T1000 (cell line): ENCODE measurements around the gene SLC13A3.

Source experiments
- DNase-seq: peaks from one replicate; lab custom pipeline; 2025; ENCODE audit warnings: mixed read lengths; lab: John Stamatoyannopoulos, UW

The SLC13A3 gene

GRCh38 chr20:46605181-46605580, 46.1 kb downstream of the SLC13A3 start:
- DNase-seq = no peak

GRCh38 chr20:46604551-46605133, 46.6 kb downstream of the SLC13A3 start:
- DNase-seq = no peak

- DNase-seq = no peak
Observed at GRCh38 chr20:46602429-46602828, 48.8 kb downstream of the SLC13A3 start.

- DNase-seq = no peak
Observed at GRCh38 chr20:46601603-46602122, 49.6 kb downstream of the SLC13A3 start.

- DNase-seq = no peak
Observed at GRCh38 chr20:46600286-46600752, 50.9 kb downstream of the SLC13A3 start.

DNA sequence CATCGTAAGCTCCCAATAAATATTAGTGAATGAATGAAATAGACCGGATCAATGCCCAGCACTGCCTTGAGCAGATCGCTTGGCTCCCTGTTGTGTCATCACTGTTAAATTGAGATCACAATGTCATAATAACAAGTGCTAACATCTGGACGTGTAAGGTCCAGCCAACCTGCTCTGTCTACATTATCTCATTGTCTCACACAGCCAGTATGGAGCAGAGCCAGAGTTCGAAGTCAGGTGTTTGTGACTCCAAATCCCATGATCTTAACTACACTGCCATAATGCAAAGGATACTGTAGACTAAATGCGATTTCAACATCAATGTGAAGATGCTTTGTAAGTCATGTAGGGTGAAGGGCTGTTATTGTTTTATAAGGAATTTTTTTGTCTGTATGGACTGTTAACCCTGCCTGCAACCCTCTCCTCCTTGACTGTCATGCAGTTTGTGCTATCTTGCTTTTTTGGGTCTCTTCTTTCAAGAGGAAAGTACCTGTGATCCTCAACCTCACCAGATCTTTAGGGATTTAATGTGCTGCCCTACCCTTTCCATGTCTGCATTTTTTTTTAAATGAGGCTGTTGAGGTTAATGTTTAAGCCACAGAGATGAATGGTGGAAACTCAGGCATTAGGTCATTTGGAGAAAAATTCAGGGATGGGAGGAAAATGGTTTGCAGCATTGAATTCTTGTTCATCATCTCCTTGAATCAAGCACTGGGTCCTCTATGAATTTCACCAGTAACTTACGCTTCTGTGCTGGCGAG, 51.9 kb downstream of the SLC13A3 start:
- DNase-seq = no peak

GRCh38 chr20:46595933-46596332, 55.3 kb downstream of the SLC13A3 start:
- no peak for DNase-seq

DNA sequence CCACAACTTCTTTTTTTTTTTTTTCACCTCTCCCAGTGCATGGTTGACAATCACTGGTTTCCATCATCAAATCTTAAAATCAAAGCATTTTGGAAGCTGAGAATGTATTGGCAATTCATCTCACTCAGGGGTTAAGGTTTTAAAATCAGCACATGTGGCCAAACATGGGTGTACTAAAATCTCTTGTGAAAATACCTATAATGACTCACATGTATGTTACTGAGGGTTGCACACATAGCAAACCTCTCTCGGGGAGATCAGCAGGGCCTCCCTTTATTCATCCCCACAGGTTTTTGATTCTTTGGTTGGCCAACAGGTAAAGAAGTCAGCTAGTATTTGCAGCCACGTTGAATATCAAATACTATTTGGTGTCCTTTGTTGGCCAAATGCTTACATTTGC, 56.5 kb downstream of the SLC13A3 start:
- no peak for DNase-seq

DNA sequence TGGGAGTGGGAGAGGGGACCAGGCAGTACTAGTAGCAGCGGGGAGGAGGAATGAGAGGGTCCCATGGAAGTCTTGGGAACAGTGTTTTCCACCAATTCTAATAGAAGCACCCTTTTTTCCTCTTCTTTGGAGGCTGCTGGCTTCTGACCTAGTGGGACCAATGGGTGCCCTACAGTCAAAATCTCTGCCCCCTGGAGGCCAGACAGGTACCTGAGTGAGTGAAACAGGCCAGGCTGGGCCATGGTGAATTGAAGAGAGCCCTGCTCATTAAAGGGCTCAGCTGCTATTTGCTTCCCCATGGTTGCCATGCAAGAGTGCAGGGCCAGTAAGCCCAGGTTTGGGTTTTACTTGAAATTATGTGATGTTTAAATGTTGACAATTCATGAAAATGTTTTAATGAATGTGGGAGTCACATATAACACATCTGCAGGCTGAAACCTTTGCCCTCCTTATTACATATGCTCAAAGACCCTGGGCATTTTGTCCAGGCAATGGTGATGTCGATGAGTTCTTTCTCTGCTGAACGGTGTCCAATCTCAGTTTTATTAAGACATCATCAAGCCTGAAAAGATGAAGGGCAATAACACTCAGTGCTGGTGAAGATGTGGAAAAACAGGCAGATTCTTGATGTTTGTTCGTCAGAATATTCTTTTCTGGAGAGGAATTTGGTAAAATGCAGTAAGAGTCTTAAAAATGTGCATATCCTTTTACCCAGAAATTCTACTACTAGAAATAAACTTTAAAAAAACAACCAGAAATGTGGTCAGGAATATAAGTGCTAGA, 58.5 kb downstream of the SLC13A3 start:
- DNase-seq = no peak

DNA sequence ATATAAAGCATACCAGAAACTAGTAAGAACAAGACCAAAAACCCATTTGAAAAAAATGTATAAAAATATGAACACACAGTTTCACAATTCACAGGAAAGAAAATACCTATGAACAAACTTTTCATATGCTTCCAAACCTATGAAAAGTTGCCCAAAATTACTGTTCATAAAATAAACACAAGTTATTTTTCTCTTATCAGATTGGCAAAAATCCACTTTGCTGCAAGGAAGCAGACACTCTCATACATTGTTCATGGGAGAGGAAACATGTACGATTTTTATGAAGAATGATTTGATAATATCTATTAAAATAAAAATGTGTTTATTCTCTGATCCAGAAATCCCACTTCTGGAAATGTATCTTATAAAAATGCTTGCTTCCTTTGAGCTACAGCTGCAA, 60.8 kb downstream of the SLC13A3 start:
- DNase-seq = no peak

DNA sequence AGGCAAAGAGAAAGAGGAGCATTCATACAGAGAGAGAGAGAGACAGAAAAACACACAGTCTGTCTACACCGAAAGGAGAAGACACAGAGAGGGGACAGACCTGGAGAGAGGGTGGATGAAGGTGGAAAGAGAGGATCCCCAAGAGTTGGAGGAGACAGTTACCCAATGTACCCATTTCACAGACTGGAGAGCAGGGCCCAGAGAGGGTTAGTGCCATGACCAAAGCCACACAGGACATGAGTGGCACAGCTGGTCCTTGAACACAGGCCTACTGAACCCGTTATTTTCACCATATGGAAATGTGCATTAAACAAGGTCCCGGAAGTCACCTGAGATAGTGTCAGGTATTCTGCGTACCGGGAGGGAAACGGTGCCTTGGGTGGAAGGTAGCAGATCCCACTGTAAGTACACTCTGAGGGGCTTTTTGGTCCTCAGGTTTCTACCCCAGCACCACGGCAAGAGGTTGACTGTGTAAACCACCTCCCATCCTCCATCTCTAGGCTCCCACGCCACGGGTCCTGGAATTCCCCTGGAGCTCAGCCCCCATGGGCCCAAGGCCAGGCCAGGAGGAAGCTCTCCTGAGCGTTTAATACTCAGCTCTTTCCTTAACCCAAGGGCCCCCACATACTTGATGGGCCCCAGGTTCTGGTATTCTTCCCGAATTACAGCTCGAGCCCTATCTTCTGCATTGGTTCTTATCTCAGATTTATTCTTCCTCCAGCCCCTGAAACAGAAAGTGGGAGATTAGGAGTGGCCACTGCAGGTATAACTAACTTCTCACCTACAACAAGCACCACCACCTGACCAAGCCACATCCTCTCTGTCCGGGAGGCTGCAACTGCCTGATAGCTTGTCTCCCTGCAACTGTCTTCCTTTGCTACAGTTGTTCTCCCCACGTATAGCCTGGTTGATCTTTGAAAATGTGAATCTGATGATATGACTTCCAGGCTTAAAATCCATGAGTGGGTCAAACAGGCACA, 62.4 kb downstream of the SLC13A3 start:
- DNase-seq = no peak

DNA sequence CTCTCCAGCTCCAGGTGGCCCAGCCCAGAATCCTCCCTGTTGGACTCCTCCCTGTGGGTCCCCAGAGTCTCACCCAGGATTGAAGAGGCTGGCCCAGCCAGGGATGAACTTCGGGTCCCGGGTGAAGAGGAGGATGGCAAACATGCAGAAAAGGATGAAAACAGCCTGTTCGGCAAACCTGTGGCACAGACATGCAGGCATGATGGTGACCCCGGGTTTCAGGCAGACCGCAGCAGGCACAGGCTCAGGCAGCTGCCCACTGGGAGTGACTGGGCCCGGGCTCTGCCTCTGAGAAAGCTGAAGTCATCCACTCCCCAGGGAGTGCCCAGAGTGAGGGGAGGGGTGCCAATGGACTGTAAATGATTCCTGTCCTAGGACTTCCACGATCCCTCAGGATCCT, 63.3 kb downstream of the SLC13A3 start:
- no peak for DNase-seq

DNA sequence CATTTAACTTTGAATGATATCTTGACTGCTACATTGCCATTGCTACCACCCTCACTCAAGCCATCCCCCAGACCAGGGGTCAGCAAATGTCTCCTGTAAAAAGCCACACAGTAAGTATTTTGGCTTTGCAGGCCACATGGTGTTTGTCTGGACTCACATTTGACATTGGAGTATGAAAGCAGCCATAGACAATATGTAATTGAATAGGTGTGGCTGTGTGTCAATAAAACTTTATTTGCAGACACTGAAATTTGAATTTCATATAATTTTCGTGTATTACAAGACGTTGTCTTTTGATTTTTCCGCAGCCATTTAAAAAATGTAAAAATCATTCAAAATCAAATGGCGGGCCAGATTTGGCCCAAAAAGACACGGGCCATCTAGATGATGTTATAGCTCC, 64.5 kb downstream of the SLC13A3 start:
- no peak for DNase-seq

GRCh38 chr20:46584508-46584907, 66.8 kb downstream of the SLC13A3 start:
- no peak for DNase-seq

- DNase-seq = no peak
Observed at GRCh38 chr20:46583411-46584214, 67.6 kb downstream of the SLC13A3 start.

DNA sequence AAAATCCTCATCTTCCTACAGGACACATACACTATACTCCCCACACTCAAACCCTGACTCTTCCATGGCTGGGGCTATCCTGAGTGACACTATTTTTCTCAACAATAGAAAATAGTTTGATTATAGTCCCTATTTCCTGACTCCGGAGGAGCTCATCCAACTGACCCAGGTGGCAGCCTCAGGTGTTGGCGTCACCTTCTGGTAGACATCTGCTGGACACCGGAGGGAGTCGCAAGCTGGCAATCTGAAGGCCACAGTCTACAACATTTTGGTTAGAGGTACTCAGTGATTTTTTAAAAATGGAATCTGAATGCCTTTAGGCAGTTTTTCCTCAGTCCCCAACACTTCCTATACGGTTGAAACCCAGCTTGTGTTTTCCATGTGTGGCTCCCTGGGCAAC, 68.6 kb downstream of the SLC13A3 start:
- no peak for DNase-seq

DNA sequence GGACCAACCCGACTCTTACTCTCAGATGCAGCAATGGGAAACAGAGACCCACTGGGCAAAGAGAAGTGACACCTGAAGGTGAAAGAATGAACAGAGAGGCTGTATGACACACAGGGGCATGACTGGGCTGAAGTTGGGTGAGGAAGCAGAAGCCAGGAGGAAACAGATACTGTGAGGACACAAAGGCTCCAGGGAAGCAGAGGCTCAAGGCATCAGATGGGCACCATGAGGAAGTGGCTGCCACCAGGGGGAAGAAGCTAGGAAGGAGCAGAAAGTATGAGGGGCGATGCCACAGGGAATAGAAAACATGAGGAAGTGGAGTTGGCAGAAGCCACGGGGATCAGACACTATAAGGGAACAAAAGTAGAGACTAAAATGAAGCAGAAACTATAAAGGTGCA, 69.9 kb downstream of the SLC13A3 start:
- no peak for DNase-seq

DNA sequence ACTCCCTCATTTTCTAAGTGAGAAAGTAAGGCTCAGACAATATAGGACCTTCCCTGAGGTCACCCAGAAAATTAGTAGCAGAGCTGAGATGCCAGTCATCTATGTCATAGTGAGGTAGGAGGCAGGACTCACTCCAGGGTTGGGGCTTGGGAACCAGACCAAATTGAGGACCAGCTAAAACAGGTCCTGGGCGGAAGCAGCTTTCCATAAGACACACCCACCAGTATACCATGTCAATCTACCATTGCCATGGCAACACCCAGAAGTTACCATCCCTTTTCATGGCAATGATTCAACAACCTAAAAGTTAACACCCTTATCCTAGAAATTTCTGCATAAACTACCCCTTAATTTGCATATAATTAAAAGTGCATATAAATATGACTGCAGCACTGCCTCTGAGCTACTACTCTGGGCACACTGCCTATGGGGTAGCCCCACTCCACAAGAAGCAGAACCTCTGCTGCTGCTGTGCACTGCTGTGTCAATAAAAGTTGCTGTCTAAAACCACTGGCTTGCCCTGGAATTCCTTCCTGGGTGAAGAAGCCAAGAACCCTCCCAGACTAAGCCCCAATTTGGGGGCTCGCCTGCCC, 70.5 kb downstream of the SLC13A3 start:
- no peak for DNase-seq

DNA sequence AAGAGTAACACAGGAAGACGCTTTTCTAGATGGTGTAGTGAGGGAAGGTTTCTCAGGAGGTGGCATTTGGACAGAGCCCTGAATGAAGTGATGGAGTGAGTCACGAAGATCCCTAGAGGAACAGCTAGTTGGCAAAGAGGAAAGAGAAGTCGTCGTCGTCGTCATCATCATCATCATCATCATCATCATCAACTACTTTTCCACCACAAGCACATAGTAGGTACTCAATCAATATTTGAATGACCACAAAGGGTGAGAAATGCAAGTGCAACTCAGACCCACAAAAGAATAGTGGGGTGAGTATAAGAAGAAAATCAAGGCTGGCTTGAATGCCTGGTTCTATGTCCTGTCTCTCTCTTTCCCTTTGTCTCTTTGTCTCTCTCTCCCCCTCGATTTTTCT, 72.5 kb downstream of the SLC13A3 start:
- no peak for DNase-seq

- no peak for DNase-seq
Observed at GRCh38 chr20:46576774-46577395, 74.4 kb downstream of the SLC13A3 start.
